ENCODE measurements around the gene AGAP3. TPM values are rescaled to one million over a fixed set of nuclear protein-coding genes. Genes with fewer than 3 reads are reported as not detected.

AGAP3 gene
- total and polyA plus RNA-seq, 5 donors from 2014 or later = 1.9 to 24.7 (median 3.0) TPM

DNA sequence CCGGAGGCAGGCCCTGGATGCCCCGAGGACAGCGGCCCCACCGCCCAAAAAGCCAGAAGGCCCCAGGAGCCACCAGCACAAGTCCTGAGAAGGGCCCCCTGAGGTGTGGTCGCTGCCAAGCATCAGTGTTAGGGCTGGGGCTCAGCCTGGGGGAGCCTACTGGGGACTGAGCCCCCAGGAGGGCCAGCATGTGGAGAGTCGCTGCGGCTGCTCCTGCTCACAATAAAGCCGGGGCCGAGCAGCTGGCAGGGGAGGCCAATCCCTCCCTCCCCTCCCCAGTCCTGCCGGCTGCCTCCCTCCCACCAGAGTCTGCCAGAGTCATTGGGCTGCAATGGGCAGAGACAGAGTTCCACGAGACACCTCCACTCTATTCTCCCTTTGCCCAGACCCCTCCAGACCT lies 41.0 kb upstream of the AGAP3 start:
- ATAC-seq (ENCODE audit: low read depth in 2 of 2) = no peak

GRCh38 chr7:151045967-151046366 lies 40.3 kb upstream of the AGAP3 start:
- peaks cover 4% of the 10 kb centered on the region for H3K36me3 Mint-ChIP-seq
- Histone ChIP-seq H3K36me3 (ENCODE audit: control insufficient read depth, insufficient read depth, low read length) (peaks cover 7% of the 10 kb centered on the region), H3K4me3 (ENCODE audit: low read depth, low read length) (no peak overlapping the region), H3K27me3 (ENCODE audit: control insufficient read depth, insufficient read depth, low read length) (no peaks in the 10 kb centered on the region), H3K9me3 (ENCODE audit: control insufficient read depth in 2 of 2, low read length in 2 of 2) (no peaks in the 10 kb centered on the region), H3K4me1 (ENCODE audit: control insufficient read depth, insufficient read depth, low read length, poor library complexity, severe bottlenecking) (peaks cover 2% of the 10 kb centered on the region), H3K27ac (ENCODE audit: insufficient read depth, low read length, poor library complexity, severe bottlenecking) (no peak overlapping the region)
- ATAC-seq (ENCODE audit: low read depth in 2 of 2) = no peak
- H3K4me1 Mint-ChIP-seq = peaks cover 0 to 5% (median 0%) of the 10 kb centered on the region in 4 donors
- H3K27ac Mint-ChIP-seq = peak overlapping the region in 1 of 3 donors; percentile 62
- DNase-seq = no peak
- no peaks in the 10 kb centered on the region for H3K27me3 Mint-ChIP-seq
- no peaks in the 10 kb centered on the region for H3K9me3 Mint-ChIP-seq
- no peak overlapping the region for H3K4me3 Mint-ChIP-seq

More for the DNA sequence above, 41.0 kb upstream of the AGAP3 start:
- no peak overlapping the region for H3K4me3 Mint-ChIP-seq
- Histone ChIP-seq H3K27ac (ENCODE audit: insufficient read depth, low read length, poor library complexity, severe bottlenecking) (no peak overlapping the region), H3K4me1 (ENCODE audit: control insufficient read depth, insufficient read depth, low read length, poor library complexity, severe bottlenecking) (no peaks in the 10 kb centered on the region), H3K36me3 (ENCODE audit: control insufficient read depth, insufficient read depth, low read length) (peaks cover 7% of the 10 kb centered on the region), H3K27me3 (ENCODE audit: control insufficient read depth, insufficient read depth, low read length) (no peaks in the 10 kb centered on the region), H3K4me3 (ENCODE audit: low read depth, low read length) (no peak overlapping the region), H3K9me3 (ENCODE audit: control insufficient read depth in 2 of 2, low read length in 2 of 2) (no peaks in the 10 kb centered on the region)
- no peak for DNase-seq
- H3K27me3 Mint-ChIP-seq = no peaks in the 10 kb centered on the region
- H3K4me1 Mint-ChIP-seq = peaks cover 0 to 5% (median 0%) of the 10 kb centered on the region in 4 donors
- H3K27ac Mint-ChIP-seq = no peak overlapping the region
- H3K9me3 Mint-ChIP-seq = no peaks in the 10 kb centered on the region
- H3K36me3 Mint-ChIP-seq = peaks cover 4% of the 10 kb centered on the region

DNA sequence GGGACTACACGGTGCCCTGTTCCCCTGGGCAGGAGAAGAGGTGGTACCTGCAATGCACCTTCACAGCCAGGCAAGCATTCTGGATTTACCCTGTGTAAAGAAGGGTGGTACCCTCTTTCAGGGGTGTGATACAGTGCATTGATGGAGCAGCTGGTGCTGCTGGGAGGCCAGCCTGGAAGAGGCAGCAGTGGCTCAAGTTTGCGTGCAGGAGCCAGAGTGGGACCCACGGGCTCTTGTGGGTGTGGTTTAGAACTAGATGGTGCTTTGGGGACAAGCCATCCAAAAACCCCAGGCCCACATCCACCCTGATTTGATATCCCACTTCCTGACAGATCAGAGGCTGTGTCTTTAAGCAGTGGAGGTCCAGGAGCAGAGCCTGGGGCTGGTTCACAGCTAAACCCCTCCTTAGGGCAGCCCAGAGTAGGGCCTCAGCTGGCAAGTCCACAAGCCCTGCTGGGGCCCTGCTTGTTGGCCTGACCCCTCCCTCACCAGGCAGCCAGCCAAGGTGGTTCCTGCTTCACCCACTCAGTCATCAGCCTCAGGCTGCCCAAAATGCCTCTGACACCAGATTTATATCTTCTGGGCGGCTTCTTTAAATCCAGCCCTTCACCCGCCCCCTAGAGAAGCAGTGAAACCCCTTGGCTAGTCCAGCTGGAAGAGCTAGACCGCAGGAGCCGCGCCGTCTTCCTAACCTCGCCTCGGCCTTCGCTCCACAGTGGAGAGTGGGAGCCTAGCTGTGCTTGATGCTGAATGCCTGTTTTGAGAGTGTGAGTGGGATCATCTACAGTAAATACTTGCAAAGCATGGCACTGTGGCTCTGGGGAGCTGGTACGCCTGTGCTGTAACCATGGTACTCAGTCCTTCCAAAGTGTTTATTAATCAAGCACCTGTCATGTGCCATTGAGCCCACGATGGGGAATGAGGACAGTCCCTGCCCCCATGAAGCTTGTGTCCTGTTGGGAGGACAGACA lies 39.4 kb upstream of the AGAP3 start:
- no peak for ATAC-seq (ENCODE audit: low read depth in 2 of 2)
- H3K27ac Mint-ChIP-seq = no peak overlapping the region
- Histone ChIP-seq H3K27ac (ENCODE audit: insufficient read depth, low read length, poor library complexity, severe bottlenecking) (no peak overlapping the region), H3K4me3 (ENCODE audit: low read depth, low read length) (no peak overlapping the region), H3K27me3 (ENCODE audit: control insufficient read depth, insufficient read depth, low read length) (no peaks in the 10 kb centered on the region), H3K4me1 (ENCODE audit: control insufficient read depth, insufficient read depth, low read length, poor library complexity, severe bottlenecking) (peaks cover 6% of the 10 kb centered on the region), H3K36me3 (ENCODE audit: control insufficient read depth, insufficient read depth, low read length) (peaks cover 7% of the 10 kb centered on the region), H3K9me3 (ENCODE audit: control insufficient read depth in 2 of 2, low read length in 2 of 2) (no peaks in the 10 kb centered on the region)
- no peaks in the 10 kb centered on the region for H3K9me3 Mint-ChIP-seq
- no peaks in the 10 kb centered on the region for H3K27me3 Mint-ChIP-seq
- peaks cover 4% of the 10 kb centered on the region for H3K36me3 Mint-ChIP-seq
- DNase-seq = no peak
- H3K4me3 Mint-ChIP-seq = peak overlapping the region in 1 of 4 donors; percentile 52
- H3K4me1 Mint-ChIP-seq = peaks cover 0 to 5% (median 0%) of the 10 kb centered on the region in 4 donors

GRCh38 chr7:151047976-151048815 lies 38.1 kb upstream of the AGAP3 start, which contains the start of gene ASIC3:
ASIC3 (plus strand) TSS chr7:151048531; CDS start chr7:151048886, 355 bp downstream.
- DNase-seq = no peak
- H3K36me3 Mint-ChIP-seq = peaks cover 10% of the 10 kb centered on the region
- peak within 1 kb of the TSS in 1 of 3 donors; percentile 63 for H3K27ac Mint-ChIP-seq
- no peak within 1 kb of the TSS for H3K4me3 ChIP-seq (ENCODE audit: low read depth, low read length)
- H3K27ac ChIP-seq (ENCODE audit: insufficient read depth, low read length, poor library complexity, severe bottlenecking) = no peak within 1 kb of the TSS
- H3K4me1 ChIP-seq (ENCODE audit: control insufficient read depth, insufficient read depth, low read length, poor library complexity, severe bottlenecking) = peaks cover 10% of the 10 kb centered on the region
- ATAC-seq (ENCODE audit: low read depth in 2 of 2) = no peak
- H3K9me3 ChIP-seq (ENCODE audit: control insufficient read depth in 2 of 2, low read length in 2 of 2) = no peaks in the 10 kb centered on the region
- no peaks in the 10 kb centered on the region for H3K27me3 Mint-ChIP-seq
- peak within 1 kb of the TSS in 1 of 4 donors; percentile 52 for H3K4me3 Mint-ChIP-seq
- no peaks in the 10 kb centered on the region for H3K27me3 ChIP-seq (ENCODE audit: control insufficient read depth, insufficient read depth, low read length)
- no peaks in the 10 kb centered on the region for H3K9me3 Mint-ChIP-seq
- no peaks in the 10 kb centered on the region for H3K36me3 ChIP-seq (ENCODE audit: control insufficient read depth, insufficient read depth, low read length)
- H3K4me1 Mint-ChIP-seq = peaks cover 0 to 8% (median 5%) of the 10 kb centered on the region in 4 donors

GRCh38 chr7:151048911-151049463 lies 37.3 kb upstream of the AGAP3 start:
- no peak overlapping the region for H3K27ac ChIP-seq (ENCODE audit: insufficient read depth, low read length, poor library complexity, severe bottlenecking)
- Mint-ChIP-seq H3K27ac (no peak overlapping the region), H3K27me3 (no peaks in the 10 kb centered on the region), H3K4me1 (peaks cover 0 to 12% (median 5%) of the 10 kb centered on the region in 4 donors), H3K36me3 (peaks cover 10% of the 10 kb centered on the region), H3K9me3 (no peaks in the 10 kb centered on the region), H3K4me3 (no peak overlapping the region)
- H3K9me3 ChIP-seq (ENCODE audit: control insufficient read depth in 2 of 2, low read length in 2 of 2) = no peaks in the 10 kb centered on the region
- DNase-seq (no peak), ATAC-seq (ENCODE audit: low read depth in 2 of 2) (no peak)
- H3K4me1 ChIP-seq (ENCODE audit: control insufficient read depth, insufficient read depth, low read length, poor library complexity, severe bottlenecking) = peaks cover 11% of the 10 kb centered on the region
- no peaks in the 10 kb centered on the region for H3K36me3 ChIP-seq (ENCODE audit: control insufficient read depth, insufficient read depth, low read length)
- no peaks in the 10 kb centered on the region for H3K27me3 ChIP-seq (ENCODE audit: control insufficient read depth, insufficient read depth, low read length)
- H3K4me3 ChIP-seq (ENCODE audit: low read depth, low read length) = no peak overlapping the region

- H3K9me3 Mint-ChIP-seq = no peaks in the 10 kb centered on the region
- H3K4me3 ChIP-seq (ENCODE audit: low read depth, low read length) = no peak overlapping the region
- H3K9me3 ChIP-seq (ENCODE audit: control insufficient read depth in 2 of 2, low read length in 2 of 2) = no peaks in the 10 kb centered on the region
- peaks cover 11% of the 10 kb centered on the region for H3K4me1 ChIP-seq (ENCODE audit: control insufficient read depth, insufficient read depth, low read length, poor library complexity, severe bottlenecking)
- no peaks in the 10 kb centered on the region for H3K36me3 ChIP-seq (ENCODE audit: control insufficient read depth, insufficient read depth, low read length)
- DNase-seq (peak; percentile 25 to 76 (median 62)), ATAC-seq (ENCODE audit: low read depth in 2 of 2) (peak; percentile 66 to 75)
- peaks cover 12% of the 10 kb centered on the region for H3K36me3 Mint-ChIP-seq
- H3K27me3 Mint-ChIP-seq = no peaks in the 10 kb centered on the region
- no peaks in the 10 kb centered on the region for H3K27me3 ChIP-seq (ENCODE audit: control insufficient read depth, insufficient read depth, low read length)
- peaks cover 0 to 17% (median 6%) of the 10 kb centered on the region in 4 donors for H3K4me1 Mint-ChIP-seq
- no peak overlapping the region for H3K27ac Mint-ChIP-seq
- H3K27ac ChIP-seq (ENCODE audit: insufficient read depth, low read length, poor library complexity, severe bottlenecking) = no peak overlapping the region
- no peak overlapping the region for H3K4me3 Mint-ChIP-seq
These were observed 35.2 kb upstream of the AGAP3 start for GRCh38 chr7:151051108-151051507.

DNA sequence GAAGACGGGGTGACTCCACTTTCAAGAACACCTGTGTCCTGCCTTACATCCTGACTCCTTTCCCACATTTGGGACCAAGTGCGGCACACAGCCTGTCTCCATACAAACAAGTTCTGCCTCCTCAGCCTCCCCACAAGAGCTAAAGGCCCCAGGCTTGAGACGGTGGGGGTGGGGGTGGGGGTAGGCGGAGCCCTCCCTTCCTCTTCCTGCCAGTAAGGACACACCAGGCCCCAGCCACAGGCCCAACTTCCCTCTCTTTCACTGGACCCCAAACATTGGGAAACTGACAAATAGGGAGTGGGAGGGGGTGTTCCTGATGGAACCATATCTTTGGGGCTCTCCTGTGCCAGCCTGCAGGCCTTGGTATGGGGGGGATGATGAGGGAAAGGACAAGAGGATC lies 33.2 kb upstream of the AGAP3 start:
- DNase-seq (peak in 1 of 3 donors; percentile 44), ATAC-seq (ENCODE audit: low read depth in 2 of 2) (no peak)
- Mint-ChIP-seq H3K4me3 (peak overlapping the region in 1 of 4 donors; percentile 55), H3K27me3 (no peaks in the 10 kb centered on the region), H3K9me3 (peaks cover 0 to 1% (median 0%) of the 10 kb centered on the region in 7 donors), H3K4me1 (peaks cover 0 to 35% (median 9%) of the 10 kb centered on the region in 4 donors), H3K27ac (no peak overlapping the region), H3K36me3 (peaks cover 12% of the 10 kb centered on the region)
- no peaks in the 10 kb centered on the region for H3K9me3 ChIP-seq (ENCODE audit: control insufficient read depth in 2 of 2, low read length in 2 of 2)
- no peak overlapping the region for H3K4me3 ChIP-seq (ENCODE audit: low read depth, low read length)
- H3K27ac ChIP-seq (ENCODE audit: insufficient read depth, low read length, poor library complexity, severe bottlenecking) = no peak overlapping the region
- H3K27me3 ChIP-seq (ENCODE audit: control insufficient read depth, insufficient read depth, low read length) = no peaks in the 10 kb centered on the region
- peaks cover 21% of the 10 kb centered on the region for H3K4me1 ChIP-seq (ENCODE audit: control insufficient read depth, insufficient read depth, low read length, poor library complexity, severe bottlenecking)
- no peaks in the 10 kb centered on the region for H3K36me3 ChIP-seq (ENCODE audit: control insufficient read depth, insufficient read depth, low read length)
